Measurements from ENCODE around the gene ICAM1.
A peak's percentile ranks its signal among the peaks of the same experiment; 100 is the strongest.
"Not testable (repeated sequence)": the region's sequence is repeated elsewhere in the genome, so short reads cannot be mapped to it uniquely, and the experiment has no call there.

ICAM1 gene

GRCh38 chr19:10277795-10278589 is 7.1 kb downstream of the ICAM1 start:
- DNase-seq: no peak

- no peak for DNase-seq
These were observed 8.0 kb downstream of the ICAM1 start for GRCh38 chr19:10278935-10279334.

GRCh38 chr19:10279737-10280442 is 9.0 kb downstream of the ICAM1 start:
- no peak for DNase-seq

- not testable (repeated sequence) for DNase-seq
These were observed 11.1 kb downstream of the ICAM1 start for GRCh38 chr19:10282043-10282442.

- no peak for DNase-seq
These were observed 12.6 kb downstream of the ICAM1 start for GRCh38 chr19:10283301-10284064.

- DNase-seq: no peak
These were observed 13.4 kb downstream of the ICAM1 start for GRCh38 chr19:10284065-10284959.

- DNase-seq: no peak
These were observed 14.0 kb downstream of the ICAM1 start for GRCh38 chr19:10284960-10285278.

GRCh38 chr19:10285393-10285792 is 14.5 kb downstream of the ICAM1 start:
- no peak for DNase-seq

- no peak for DNase-seq
These were observed 16.1 kb downstream of the ICAM1 start, which contains the start of gene ICAM4 for GRCh38 chr19:10286803-10287737. Gene ICAM4 (plus strand): TSS chr19:10286955. CDS start chr19:10287013, 58 bp downstream.

- DNase-seq: peak; percentile 47
These were observed 17.8 kb downstream of the ICAM1 start for GRCh38 chr19:10288662-10289166.

- peak; percentile 45 for DNase-seq
These were observed 18.4 kb downstream of the ICAM1 start for GRCh38 chr19:10289167-10289835.

- DNase-seq: no peak
These were observed 19.0 kb downstream of the ICAM1 start, which contains the start of gene ICAM5 for GRCh38 chr19:10289836-10290356. Gene ICAM5 (plus strand): TSS chr19:10289952. CDS start chr19:10290044, 92 bp downstream.

- no peak for DNase-seq
These were observed 19.5 kb downstream of the ICAM1 start for GRCh38 chr19:10290357-10290875.

- DNase-seq: no peak
These were observed 20.1 kb downstream of the ICAM1 start for GRCh38 chr19:10290876-10291553.

- no peak for DNase-seq
These were observed 20.8 kb downstream of the ICAM1 start for GRCh38 chr19:10291554-10292205.

- peak; percentile 72 for DNase-seq
These were observed 21.4 kb downstream of the ICAM1 start for GRCh38 chr19:10292206-10292788.

GRCh38 chr19:10292789-10293636 is 22.1 kb downstream of the ICAM1 start:
- DNase-seq: no peak

Measured in fibroblast of skin of scalp (primary cell).